ENCODE data around the gene LYZL2.

The LYZL2 gene

DNA sequence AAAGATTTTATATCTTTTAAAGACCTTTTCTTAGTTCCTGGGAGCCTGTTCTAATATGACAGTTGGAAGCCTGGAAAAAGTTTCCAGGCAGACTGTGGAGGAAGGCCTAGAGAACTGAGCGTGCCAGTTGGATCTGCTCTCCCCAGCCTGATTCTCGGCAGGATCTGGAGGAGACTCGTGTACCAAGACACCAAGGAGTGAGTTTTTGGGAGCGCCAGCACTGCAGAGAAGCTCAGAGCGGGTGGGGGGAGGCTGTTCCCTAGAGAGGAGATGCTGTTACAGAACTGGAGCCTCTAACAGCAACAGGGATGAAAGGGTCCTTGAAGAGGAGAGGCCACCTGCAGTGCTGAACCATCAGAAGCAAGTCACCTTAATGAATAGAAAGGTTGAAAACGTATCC is 52.9 kb downstream of the LYZL2 start:
- no CpG with 5 or more reads among the region's 6 CpGs for WGBS (ENCODE audit: insufficient coverage, insufficient read length)
- Histone ChIP-seq H3K9me3 (ENCODE audit: control insufficient read depth, insufficient read depth, low read length) (no peaks in the 10 kb centered on the region), H3K36me3 (ENCODE audit: control insufficient read depth, insufficient read depth, low read length) (no peaks in the 10 kb centered on the region), H3K27me3 (ENCODE audit: control insufficient read depth, insufficient read depth, low read length) (no peaks in the 10 kb centered on the region), H3K4me1 (ENCODE audit: control insufficient read depth, insufficient read depth, low read length) (0 out of 2 replicates have a peak, but pooled peaks cover 1% of the 10 kb centered on the region), H3K4me3 (ENCODE audit: low read length) (no peak overlapping the region), H3K27ac (ENCODE audit: low read length) (no peak overlapping the region)
- no peak for DNase-seq (ENCODE audit: low read depth, low spot score)

DNA sequence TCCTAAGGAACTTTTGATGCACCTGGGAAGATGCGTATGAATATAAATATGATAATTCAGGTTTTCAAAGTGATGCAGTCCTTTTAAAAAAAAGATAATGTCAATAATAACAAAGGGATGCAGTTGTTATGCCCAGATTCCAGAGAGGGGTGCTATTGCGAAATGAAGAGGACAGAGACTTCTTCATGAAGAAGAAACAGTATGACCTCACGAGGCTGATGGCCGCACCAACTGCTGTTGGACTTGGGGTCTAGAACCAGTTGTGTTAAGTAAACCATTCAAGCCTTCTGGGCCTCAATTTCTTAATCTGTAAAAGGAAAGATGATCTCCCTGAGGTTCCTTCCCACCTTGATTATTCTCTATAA is 55.1 kb downstream of the LYZL2 start:
- H3K9me3 ChIP-seq (ENCODE audit: control insufficient read depth, insufficient read depth, low read length): no peaks in the 10 kb centered on the region
- DNase-seq (ENCODE audit: low read depth, low spot score): no peak
- 0 out of 2 replicates have a peak, but pooled peaks cover 1% of the 10 kb centered on the region for H3K4me1 ChIP-seq (ENCODE audit: control insufficient read depth, insufficient read depth, low read length)
- H3K27me3 ChIP-seq (ENCODE audit: control insufficient read depth, insufficient read depth, low read length): no peaks in the 10 kb centered on the region
- no peak overlapping the region for H3K27ac ChIP-seq (ENCODE audit: low read length)
- no CpG with 5 or more reads among the region's 4 CpGs for WGBS (ENCODE audit: insufficient coverage, insufficient read length)
- H3K36me3 ChIP-seq (ENCODE audit: control insufficient read depth, insufficient read depth, low read length): no peaks in the 10 kb centered on the region
- H3K4me3 ChIP-seq (ENCODE audit: low read length): no peak overlapping the region

DNA sequence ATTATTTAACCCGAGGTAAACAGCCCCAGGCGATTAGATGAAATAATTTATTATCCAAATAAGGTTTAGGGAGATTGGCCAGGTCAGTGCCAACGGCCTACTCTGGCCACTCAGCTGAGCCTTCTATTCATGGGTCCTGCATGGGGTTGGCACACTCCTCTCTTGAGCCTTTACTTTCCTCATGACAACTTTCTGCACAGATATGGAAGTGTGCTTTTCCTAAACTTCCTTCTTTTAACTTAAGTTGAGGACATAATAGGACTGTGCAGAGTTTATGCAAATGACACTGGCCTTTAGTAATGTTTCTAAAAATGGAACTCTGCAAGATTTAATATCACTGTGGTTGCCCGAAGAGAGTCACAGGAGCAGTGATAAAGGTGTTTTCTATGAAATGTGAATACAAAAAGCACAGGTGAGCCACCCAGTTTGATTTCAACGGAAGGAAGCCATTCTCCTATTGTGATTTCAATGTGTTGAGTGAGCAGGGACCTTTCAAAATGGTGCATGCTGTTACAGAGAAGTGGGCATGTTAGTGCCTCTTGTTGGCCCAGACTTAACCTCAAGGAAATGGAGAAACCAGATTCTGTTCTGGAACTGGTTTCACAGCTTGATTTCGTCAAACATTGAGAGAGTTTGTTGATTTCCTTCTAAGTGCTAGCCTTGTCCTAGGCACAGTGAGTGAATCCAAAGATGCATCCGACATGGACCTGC is 55.7 kb downstream of the LYZL2 start:
- H3K9me3 ChIP-seq (ENCODE audit: control insufficient read depth, insufficient read depth, low read length): no peaks in the 10 kb centered on the region
- no peak for DNase-seq (ENCODE audit: low read depth, low spot score)
- no peaks in the 10 kb centered on the region for H3K36me3 ChIP-seq (ENCODE audit: control insufficient read depth, insufficient read depth, low read length)
- no peak overlapping the region for H3K4me3 ChIP-seq (ENCODE audit: low read length)
- no CpG with 5 or more reads among the region's 7 CpGs for WGBS (ENCODE audit: insufficient coverage, insufficient read length)
- H3K27ac ChIP-seq (ENCODE audit: low read length): no peak overlapping the region
- no peaks in the 10 kb centered on the region for H3K27me3 ChIP-seq (ENCODE audit: control insufficient read depth, insufficient read depth, low read length)
- H3K4me1 ChIP-seq (ENCODE audit: control insufficient read depth, insufficient read depth, low read length): 0 out of 2 replicates have a peak, but pooled peaks cover 1% of the 10 kb centered on the region

- H3K27me3 ChIP-seq (ENCODE audit: control insufficient read depth, insufficient read depth, low read length): no peaks in the 10 kb centered on the region
- no CpG with 5 or more reads among the region's 2 CpGs for WGBS (ENCODE audit: insufficient coverage, insufficient read length)
- no peak for DNase-seq (ENCODE audit: low read depth, low spot score)
Measured at GRCh38 chr10:30565449-30565848, 64.1 kb downstream of the LYZL2 start.

DNA sequence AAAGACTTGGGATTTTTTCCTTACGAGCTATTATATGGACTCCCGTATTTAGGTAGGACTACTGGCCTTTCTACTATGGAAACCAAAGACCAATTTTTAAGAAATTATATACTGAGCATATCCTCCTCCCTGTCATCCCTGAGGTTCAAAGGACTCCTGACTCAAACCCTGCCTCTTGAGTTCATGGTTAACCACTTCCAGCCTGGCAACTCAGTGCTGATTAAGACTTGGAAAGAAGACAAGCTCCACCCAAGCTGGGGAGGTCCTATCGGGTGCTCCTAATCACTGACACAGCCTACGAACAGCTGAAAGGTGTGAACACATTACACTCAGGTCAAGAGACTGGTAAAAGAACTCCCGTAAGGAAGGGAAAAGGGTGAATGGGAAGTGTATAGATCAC is 66.8 kb downstream of the LYZL2 start:
- H3K4me1 ChIP-seq (ENCODE audit: control insufficient read depth, insufficient read depth, low read length): no peaks in the 10 kb centered on the region
- no peaks in the 10 kb centered on the region for H3K36me3 ChIP-seq (ENCODE audit: control insufficient read depth, insufficient read depth, low read length)
- H3K27ac ChIP-seq (ENCODE audit: low read length): no peak overlapping the region
- no peak overlapping the region for H3K4me3 ChIP-seq (ENCODE audit: low read length)
- WGBS (ENCODE audit: insufficient coverage, insufficient read length): no CpG with 5 or more reads among the region's 5 CpGs
- DNase-seq (ENCODE audit: low read depth, low spot score): no peak
- H3K9me3 ChIP-seq (ENCODE audit: control insufficient read depth, insufficient read depth, low read length): no peaks in the 10 kb centered on the region
- H3K27me3 ChIP-seq (ENCODE audit: control insufficient read depth, insufficient read depth, low read length): no peaks in the 10 kb centered on the region

More at GRCh38 chr10:30565449-30565848, 64.1 kb downstream of the LYZL2 start:
- H3K4me3 ChIP-seq (ENCODE audit: low read length): no peak overlapping the region
- H3K36me3 ChIP-seq (ENCODE audit: control insufficient read depth, insufficient read depth, low read length): no peaks in the 10 kb centered on the region
- no peaks in the 10 kb centered on the region for H3K4me1 ChIP-seq (ENCODE audit: control insufficient read depth, insufficient read depth, low read length)
- no peaks in the 10 kb centered on the region for H3K9me3 ChIP-seq (ENCODE audit: control insufficient read depth, insufficient read depth, low read length)
- H3K27ac ChIP-seq (ENCODE audit: low read length): no peak overlapping the region
